Heart left ventricle (tissue), 16 donors: ENCODE data around the gene PRPF6. TPM values are rescaled to one million over a fixed set of nuclear protein-coding genes. Genes with fewer than 3 reads are reported as not detected.

Experiments used
- ATAC-seq, 4 donors: fragments of 200-7000 bp; cut with Tn5 transposase; one replicate each; pipeline ENCODE4 v1.9.1; 2020 to 2022; ENCODE audit warnings: moderate library complexity in 4 of 4, mild to moderate bottlenecking in 3 of 4, moderate number of reproducible peaks in 1 of 4
- DNase-seq, 5 donors: peaks; one replicate each; pipeline ENCODE4 v3.0.0-alpha.2; 2020
- H3K27ac ChIP-seq, 12 donors: fragments of 200-600 bp; sonication (generic) in 4 of 12; one replicate each; pipeline versions ENCODE4 v1.5.0 to v1.8.0; 2016 to 2022; ENCODE audit warnings: mild to moderate bottlenecking in 2 of 12
- H3K27me3 ChIP-seq, 9 donors: fragments of 200-600 bp; sonication (generic) in 2 of 9; one replicate each; pipeline versions ENCODE4 v1.5.1 to v1.8.0; 2016 to 2022; ENCODE audit warnings: mild to moderate bottlenecking in 3 of 9
- H3K36me3 ChIP-seq, 9 donors: fragments of 200-600 bp; sonication (generic) in 2 of 9; one replicate each; pipeline versions ENCODE4 v1.5.0 to v1.8.0; 2018 to 2022; ENCODE audit warnings: mild to moderate bottlenecking in 2 of 9
- H3K4me1 ChIP-seq, 12 donors: fragments of 200-600 bp; sonication (generic) in 4 of 12; one replicate each; pipeline versions ENCODE4 v1.5.0 to v1.8.0; 2016 to 2022; ENCODE audit warnings: mild to moderate bottlenecking in 3 of 12
- H3K4me3 ChIP-seq, 12 donors: fragments of 200-600 bp; sonication (generic) in 4 of 12; one replicate each; pipeline versions ENCODE4 v1.5.0 to v1.8.0; 2017 to 2022; ENCODE audit warnings: mild to moderate bottlenecking in 9 of 12, moderate library complexity in 4 of 12
- H3K9me3 ChIP-seq, 12 donors: fragments of 200-600 bp; sonication (generic) in 4 of 12; one replicate each; pipeline versions ENCODE4 v1.5.0 to v1.8.0; 2016 to 2022; ENCODE audit warnings: mild to moderate bottlenecking in 1 of 12
- CTCF ChIP-seq, 12 donors: fragments of 200-600 bp; sonication (generic) in 4 of 12; IDR thresholded peaks; one replicate each; pipeline versions ENCODE4 v1.5.0 to v1.8.0; 2018 to 2022; ENCODE audit warnings: antibody characterized with exemption in 12 of 12, mild to moderate bottlenecking in 5 of 12
- POLR2A ChIP-seq, 2 donors: fragments of 450-650 bp; IDR thresholded peaks; one replicate each; pipeline ENCODE4 v1.6.1; 2017; ENCODE audit warnings: antibody characterized with exemption in 2 of 2, mild to moderate bottlenecking in 2 of 2, moderate library complexity in 2 of 2
- WGBS, 4 donors: extraction: QIAGEN DNeasy Blood & Tissue Kit in 2 of 4; methylation state at CpG; one replicate each; pipeline versions ENCODE4 v1.1.5 to v1.1.7; 2013 to 2018; 5-methylcytosine and 5-hydroxymethylcytosine counted together
- intact Hi-C, 10 donors: fragments of 100-400 bp; cut with DNase I; formaldehyde crosslinking; loops; one replicate each; pipeline versions ENCODE4 v1.11.1 to v1.14.2; 2022
- polyA plus RNA-seq, 2 donors: library from polyadenylated mRNA; stranded (reverse); fragments of 200-250 nt; gene quantifications; one replicate each; pipeline ENCODE4 v1.2.3, GENCODE V29; 2013
- total RNA-seq, 9 donors: library from RNA; depleted of rRNA in 2 of 9; stranded (reverse); fragments of >200 nt in 2 of 9; fragmentation: NEBNext Ultra II Directional in 3 of 9; extraction: Animal tissue kit (Norgen Biotek cat#: 25700) in 3 of 9; gene quantifications; one replicate each; pipeline versions ENCODE4 v1.1.0 to v1.2.4, GENCODE V29; 2016 to 2023
- donor health status: ischemic (EF 13 %, LVEDD 7.1; RV severe dilation, severe dysfunction).
- donor health status: healthy with polysubstance abuse.
- donor health status: DM: no; HTN: yes; CAD: no.
- donor health status: DM: no; HTN: no; CAD: no.
- donor health status: ischemic (EF 25% LVEDD 6.9; RV normal size, moderate dysfunction).
- donor health status: ischemic (EF 25% LVEDD 5.7; RV mildly dilated, moderate dysfunction).
- donor health status: healthy.
- donor health status: DM: yes; HTN: yes; CAD: no.
- donor health status: ischemic (EF 35%, LVEDD 5.7; RV mildly dilated, moderate dysfunction).
- donor health status: nonischemic (EF 11% LVEDD 7.7; RV severe dilation, severe dysfunction).
- donor health status: DM: yes; HTN: yes; CAD: no.
- donor health status: PGD.
- donor health status: ischemic (EF 29% LVEDD 5.4; RV normal size, mild dysfunction).
- donor health status: nonischemic (EF 23%, LVEDD 6.1; RV moderate dilation, normal function).

The PRPF6 gene
- total and polyA plus RNA-seq, 11 donors: 31.0 to 62.6 (median 47.6) TPM

- no peaks in the 10 kb centered on the region for H3K9me3 ChIP-seq
- WGBS, 4 donors: 76 to 86% (median 79%) methylated on average over 11 to 33 of the region's 33 CpGs
- no peak overlapping the region for H3K27ac ChIP-seq
- H3K36me3 ChIP-seq: peaks cover 0 to 86% (median 71%) of the 10 kb centered on the region in 9 donors
- intact Hi-C loops: no loop called here
- H3K4me3 ChIP-seq: no peak overlapping the region
- no peaks in the 10 kb centered on the region for H3K27me3 ChIP-seq
- no peak for TF ChIP-seq CTCF (IDR thresholded peaks at IDR 0.05)
- TF ChIP-seq POLR2A (IDR thresholded peaks at IDR 0.05): no peak
- DNase-seq (peak in 3 of 5 donors; percentile 16 to 56 (median 21)), ATAC-seq (no peak)
- H3K4me1 ChIP-seq: peaks cover 0 to 26% (median 15%) of the 10 kb centered on the region in 12 donors
Measured at GRCh38 chr20:63939061-63939935, 41.6 kb upstream of the PRPF6 start.

- peaks cover 0 to 86% (median 71%) of the 10 kb centered on the region in 9 donors for H3K36me3 ChIP-seq
- 87 to 90% (median 87%) methylated on average over 9 to 23 of the region's 23 CpGs for WGBS, 4 donors
Measured at GRCh38 chr20:63940071-63940471, 40.9 kb upstream of the PRPF6 start.

DNA sequence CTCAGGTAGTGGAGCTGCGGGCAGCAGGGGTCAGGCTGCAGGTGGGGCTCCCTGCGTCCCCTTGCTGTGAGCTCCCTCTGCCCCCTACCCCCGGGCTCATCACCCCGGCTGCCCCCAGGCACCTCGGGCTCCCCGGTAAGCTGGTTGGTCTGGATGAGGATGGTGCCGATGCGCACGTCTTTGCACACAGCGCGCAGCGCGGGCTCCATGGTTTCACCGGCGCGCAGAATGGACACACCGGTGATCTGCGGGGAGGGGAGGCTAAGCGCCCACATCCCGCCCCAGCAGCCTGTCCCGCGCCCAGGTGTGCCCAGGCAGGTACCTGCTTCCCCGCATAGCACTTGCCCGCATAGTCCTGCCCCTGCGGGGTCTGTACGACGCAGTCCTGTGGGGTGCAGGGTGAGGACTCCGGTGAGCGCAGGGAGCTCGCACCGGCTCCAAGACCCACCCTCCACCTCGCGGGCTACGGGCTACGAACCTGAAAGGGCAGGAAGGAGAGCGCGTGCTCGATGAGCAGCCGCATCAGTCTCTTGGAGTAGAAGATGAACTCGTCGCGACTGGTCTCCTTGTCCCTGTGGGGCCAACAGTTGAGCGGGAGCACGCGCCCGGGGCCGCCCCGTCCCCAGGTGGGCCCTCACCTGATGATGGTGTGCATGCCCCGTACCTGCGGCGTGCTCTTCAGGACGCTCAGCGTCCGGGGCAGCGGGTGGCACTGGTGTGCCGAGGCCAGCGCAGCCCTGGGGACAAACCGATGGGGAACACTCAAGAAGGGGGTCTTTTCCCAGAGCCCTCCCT lies 40.3 kb upstream of the PRPF6 start:
- no peaks in the 10 kb centered on the region for H3K27me3 ChIP-seq
- no peak for TF ChIP-seq POLR2A (IDR thresholded peaks at IDR 0.05)
- ATAC-seq (peak in 1 of 4 donors; percentile 1), DNase-seq (peak in 3 of 5 donors; percentile 15 to 63 (median 33))
- intact Hi-C loops: no loop called here
- peaks cover 0 to 86% (median 71%) of the 10 kb centered on the region in 9 donors for H3K36me3 ChIP-seq
- peak overlapping the region in 4 of 12 donors; percentile 38 to 64 (median 54) for H3K27ac ChIP-seq
- H3K4me1 ChIP-seq: peaks cover 0 to 27% (median 19%) of the 10 kb centered on the region in 12 donors
- 87 to 95% (median 92%) methylated on average over 34 to 58 of the region's 58 CpGs for WGBS, 4 donors
- no peaks in the 10 kb centered on the region for H3K9me3 ChIP-seq
- no peak overlapping the region for H3K4me3 ChIP-seq

More at GRCh38 chr20:63940071-63940471, 40.9 kb upstream of the PRPF6 start:
- peaks cover 0 to 26% (median 16%) of the 10 kb centered on the region in 12 donors for H3K4me1 ChIP-seq
- H3K27me3 ChIP-seq: no peaks in the 10 kb centered on the region
- ATAC-seq: peak in 1 of 4 donors; percentile 0
- peak in 3 of 5 donors; percentile 20 to 56 (median 29) for DNase-seq
- intact Hi-C loops: no loop called here
- no peak overlapping the region for H3K4me3 ChIP-seq
- no peaks in the 10 kb centered on the region for H3K9me3 ChIP-seq
- H3K27ac ChIP-seq: no peak overlapping the region
- TF ChIP-seq POLR2A (IDR thresholded peaks at IDR 0.05): no peak
- no peak for TF ChIP-seq CTCF (IDR thresholded peaks at IDR 0.05)

DNA sequence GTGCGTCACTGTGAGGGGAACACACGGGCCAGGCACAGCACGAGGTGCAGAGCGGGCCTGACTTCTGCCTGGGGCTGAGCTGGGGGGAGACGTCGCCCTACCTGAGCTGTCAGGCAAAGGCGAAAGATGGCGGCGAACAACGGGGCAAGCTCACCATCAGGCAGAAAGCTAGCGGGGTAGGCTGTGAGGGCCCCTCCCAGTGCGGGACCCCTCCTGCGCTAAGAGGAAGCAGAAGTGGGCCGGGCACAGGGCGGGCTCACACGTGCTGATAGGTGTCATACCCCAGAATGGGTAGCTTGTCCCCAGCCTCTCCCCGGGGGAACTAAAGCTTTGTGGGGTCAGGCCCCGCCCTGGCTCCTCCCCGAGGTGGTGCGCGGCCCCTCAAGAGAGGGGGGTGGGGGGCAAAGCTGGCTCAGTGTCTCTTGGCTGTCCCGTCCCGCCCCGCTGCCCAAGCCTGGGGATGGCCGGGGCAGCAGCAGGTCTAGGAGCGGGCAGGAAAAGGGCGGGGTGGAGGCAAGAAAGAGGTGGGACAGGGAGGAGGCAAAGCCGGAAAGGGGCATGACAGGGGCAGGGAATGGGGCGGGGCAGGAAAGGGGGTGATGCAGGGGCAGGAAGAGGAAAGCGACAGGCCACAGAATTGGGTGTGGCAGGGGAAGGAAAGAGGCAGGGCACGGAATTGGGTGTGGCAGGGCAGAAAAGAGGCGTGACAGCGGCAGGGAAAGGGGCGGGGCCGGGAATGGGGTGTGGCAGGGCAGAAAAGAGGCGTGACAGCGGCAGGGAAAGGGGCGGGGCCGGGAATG lies 39.5 kb upstream of the PRPF6 start:
- 69 to 78% (median 74%) methylated on average over 35 to 38 of the region's 39 CpGs for WGBS, 4 donors
- H3K27me3 ChIP-seq: no peaks in the 10 kb centered on the region
- peaks cover 0 to 35% (median 22%) of the 10 kb centered on the region in 12 donors for H3K4me1 ChIP-seq
- peak overlapping the region in 9 of 12 donors; percentile 25 to 64 (median 49) for H3K27ac ChIP-seq
- no peak overlapping the region for H3K4me3 ChIP-seq
- DNase-seq (peak in 4 of 5 donors; percentile 55 to 75 (median 70)), ATAC-seq (peak in 3 of 4 donors; percentile 1 to 52 (median 30))
- intact Hi-C loops: no loop called here
- H3K9me3 ChIP-seq: no peaks in the 10 kb centered on the region
- peaks cover 0 to 85% (median 71%) of the 10 kb centered on the region in 9 donors for H3K36me3 ChIP-seq
- no peak for TF ChIP-seq CTCF (IDR thresholded peaks at IDR 0.05)
- no peak for TF ChIP-seq POLR2A (IDR thresholded peaks at IDR 0.05)
